ENCODE data around the gene UNC119. TPM values are rescaled to one million over a fixed set of nuclear protein-coding genes. Genes with fewer than 3 reads are reported as not detected.

UNC119 gene
- polyA plus RNA-seq, 3 donors, result 77.5 to 189 (median 80.2) TPM

DNA sequence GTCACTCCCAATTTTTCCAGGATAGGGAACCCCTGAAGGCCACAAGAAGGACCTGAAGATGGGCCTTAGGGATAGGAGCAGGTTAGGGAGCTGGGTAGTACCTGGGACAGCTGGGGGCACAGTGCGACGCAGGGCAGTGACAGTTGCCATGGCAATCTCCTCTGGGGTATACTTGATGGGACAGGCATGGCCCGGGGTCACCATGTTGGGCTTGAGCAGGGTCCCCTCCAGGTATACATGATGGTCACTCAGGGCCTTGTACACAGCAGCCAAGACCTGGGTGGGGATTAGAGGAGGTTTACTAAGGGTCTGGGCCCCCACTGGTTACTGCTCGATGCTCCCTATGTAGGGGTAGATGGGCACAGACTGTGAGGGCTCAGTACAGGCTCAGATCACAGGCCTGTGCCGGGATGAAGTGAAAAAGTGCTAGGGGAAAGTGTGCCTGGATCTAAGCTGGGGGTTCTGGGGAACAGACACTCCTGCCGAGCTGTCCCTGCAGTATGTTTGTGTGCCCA lies 21.6 kb upstream of the UNC119 start:
- Histone ChIP-seq H3K9ac (ENCODE audit: insufficient read depth, low read length, poor library complexity, severe bottlenecking) (no peak overlapping the region), H3K4me2 (replicated peaks; ENCODE audit: extremely low read depth, low read length, poor library complexity, severe bottlenecking) (no peak overlapping the region), H3K4me1 (ENCODE audit: control insufficient read depth in 1 of 2, insufficient read depth in 2 of 2, low read length in 2 of 2) (peaks cover 20 to 31% of the 10 kb centered on the region in 2 donors), H3K36me3 (replicated peaks in 1 of 2; ENCODE audit: control insufficient read depth in 1 of 2, insufficient read depth in 2 of 2, low read length in 2 of 2) (peaks cover 5 to 14% of the 10 kb centered on the region in 2 donors), H2AFZ (ENCODE audit: insufficient read depth, low read depth, low read length, poor library complexity, severe bottlenecking) (no peak overlapping the region), H3K27me3 (ENCODE audit: control insufficient read depth in 2 of 2, insufficient read depth in 2 of 2, low read length in 2 of 2) (no peaks in the 10 kb centered on the region), H3K9me3 (replicated peaks in 1 of 2; ENCODE audit: control insufficient read depth in 1 of 2, insufficient read depth in 1 of 2, low read length in 2 of 2) (no peaks in the 10 kb centered on the region), H3K27ac (ENCODE audit: low read depth in 1 of 2, low read length in 2 of 2) (no peak overlapping the region), H3K79me2 (ENCODE audit: insufficient read depth, low read length) (peaks cover 23% of the 10 kb centered on the region), H4K20me1 (ENCODE audit: insufficient read depth, low read length) (peaks cover 4% of the 10 kb centered on the region), H3K4me3 (replicated peaks in 1 of 3; ENCODE audit: low read depth in 2 of 3, low read length in 3 of 3) (no peak overlapping the region)
- DNase-seq, result no peak
- 98% methylated on average over 6 of the region's 6 CpGs for WGBS (ENCODE audit: insufficient coverage)
- Mint-ChIP-seq H3K36me3 (peaks cover 6 to 22% of the 10 kb centered on the region in 2 donors), H3K4me3 (no peak overlapping the region), H3K27me3 (ENCODE audit: low read depth in 3 of 3) (peaks cover 2 to 4% (median 3%) of the 10 kb centered on the region in 3 donors), H3K4me1 (peaks cover 37% of the 10 kb centered on the region), H3K9me3 (no peaks in the 10 kb centered on the region), H3K27ac (no peak overlapping the region)
- intact Hi-C loops (cut with micrococcal nuclease), result loop anchor here in 1 of 2 donors (10.0 kb wide), 1 partner anchor 239 kb away; the partner anchor contains the start of genes IFT20 and TNFAIP1
- TF ChIP-seq, protein P1, sequence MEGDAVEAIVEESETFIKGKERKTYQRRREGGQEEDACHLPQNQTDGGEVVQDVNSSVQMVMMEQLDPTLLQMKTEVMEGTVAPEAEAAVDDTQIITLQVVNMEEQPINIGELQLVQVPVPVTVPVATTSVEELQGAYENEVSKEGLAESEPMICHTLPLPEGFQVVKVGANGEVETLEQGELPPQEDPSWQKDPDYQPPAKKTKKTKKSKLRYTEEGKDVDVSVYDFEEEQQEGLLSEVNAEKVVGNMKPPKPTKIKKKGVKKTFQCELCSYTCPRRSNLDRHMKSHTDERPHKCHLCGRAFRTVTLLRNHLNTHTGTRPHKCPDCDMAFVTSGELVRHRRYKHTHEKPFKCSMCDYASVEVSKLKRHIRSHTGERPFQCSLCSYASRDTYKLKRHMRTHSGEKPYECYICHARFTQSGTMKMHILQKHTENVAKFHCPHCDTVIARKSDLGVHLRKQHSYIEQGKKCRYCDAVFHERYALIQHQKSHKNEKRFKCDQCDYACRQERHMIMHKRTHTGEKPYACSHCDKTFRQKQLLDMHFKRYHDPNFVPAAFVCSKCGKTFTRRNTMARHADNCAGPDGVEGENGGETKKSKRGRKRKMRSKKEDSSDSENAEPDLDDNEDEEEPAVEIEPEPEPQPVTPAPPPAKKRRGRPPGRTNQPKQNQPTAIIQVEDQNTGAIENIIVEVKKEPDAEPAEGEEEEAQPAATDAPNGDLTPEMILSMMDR (IDR thresholded peaks at IDR 0.05), result no peak

DNA sequence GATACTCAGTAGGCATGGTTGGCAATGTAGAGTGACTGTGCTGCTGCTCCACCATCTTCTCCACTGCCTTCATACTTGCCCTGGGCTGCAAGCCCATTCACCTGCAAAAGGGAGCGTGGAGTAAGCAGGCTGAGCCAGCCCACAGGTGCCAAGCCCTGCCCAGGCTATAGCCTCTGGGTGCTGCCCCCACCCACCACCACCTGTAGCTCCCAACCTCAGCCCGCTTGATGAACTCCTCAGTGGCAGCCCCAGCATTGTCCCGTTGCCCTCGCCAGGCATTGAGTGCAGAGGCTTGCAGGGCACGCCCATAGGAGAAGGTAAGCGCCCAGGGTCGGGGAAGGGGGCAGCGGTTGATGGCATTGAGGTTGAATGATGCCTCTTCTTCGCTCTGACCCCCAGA lies 21.1 kb upstream of the UNC119 start:
- peaks cover 2 to 4% (median 3%) of the 10 kb centered on the region in 3 donors for H3K27me3 Mint-ChIP-seq (ENCODE audit: low read depth in 3 of 3)
- no peaks in the 10 kb centered on the region for H3K9me3 Mint-ChIP-seq
- no peaks in the 10 kb centered on the region for H3K9me3 ChIP-seq (replicated peaks in 1 of 2; ENCODE audit: control insufficient read depth in 1 of 2, insufficient read depth in 1 of 2, low read length in 2 of 2)
- intact Hi-C loops (cut with micrococcal nuclease), result loop anchor here in 1 of 2 donors (10.0 kb wide), 1 partner anchor 239 kb away; the partner anchor contains the start of genes IFT20 and TNFAIP1
- WGBS (ENCODE audit: insufficient coverage), result 100% methylated on average over 7 of the region's 9 CpGs
- no peak overlapping the region for H3K4me3 ChIP-seq (replicated peaks in 1 of 3; ENCODE audit: low read depth in 2 of 3, low read length in 3 of 3)
- H2AFZ ChIP-seq (ENCODE audit: insufficient read depth, low read depth, low read length, poor library complexity, severe bottlenecking), result no peak overlapping the region
- H3K79me2 ChIP-seq (ENCODE audit: insufficient read depth, low read length), result peaks cover 28% of the 10 kb centered on the region
- DNase-seq, result no peak
- no peak overlapping the region for H3K9ac ChIP-seq (ENCODE audit: insufficient read depth, low read length, poor library complexity, severe bottlenecking)
- H3K36me3 Mint-ChIP-seq, result peaks cover 2 to 19% of the 10 kb centered on the region in 2 donors
- peaks cover 0 to 9% of the 10 kb centered on the region in 2 donors for H3K36me3 ChIP-seq (replicated peaks in 1 of 2; ENCODE audit: control insufficient read depth in 1 of 2, insufficient read depth in 2 of 2, low read length in 2 of 2)
- peaks cover 4% of the 10 kb centered on the region for H4K20me1 ChIP-seq (ENCODE audit: insufficient read depth, low read length)
- H3K4me1 ChIP-seq (ENCODE audit: control insufficient read depth in 1 of 2, insufficient read depth in 2 of 2, low read length in 2 of 2), result peaks cover 20 to 36% of the 10 kb centered on the region in 2 donors
- peaks cover 37% of the 10 kb centered on the region for H3K4me1 Mint-ChIP-seq
- H3K4me3 Mint-ChIP-seq, result no peak overlapping the region
- no peaks in the 10 kb centered on the region for H3K27me3 ChIP-seq (ENCODE audit: control insufficient read depth in 2 of 2, insufficient read depth in 2 of 2, low read length in 2 of 2)
- no peak overlapping the region for H3K27ac ChIP-seq (ENCODE audit: low read depth in 1 of 2, low read length in 2 of 2)
- no peak overlapping the region for H3K4me2 ChIP-seq (replicated peaks; ENCODE audit: extremely low read depth, low read length, poor library complexity, severe bottlenecking)
- TF ChIP-seq, protein P1 (IDR thresholded peaks at IDR 0.05), result no peak
- no peak overlapping the region for H3K27ac Mint-ChIP-seq

Measured in CD14-positive monocyte (primary cell).